H1 (cell line): ENCODE measurements around the gene RPL13A. TPM values are rescaled to one million over a fixed set of nuclear protein-coding genes. Genes with fewer than 3 reads are reported as not detected.
A peak's percentile ranks its signal among the peaks of the same experiment; 100 is the strongest.

Experiments used
- GABPA ChIP-seq: IDR thresholded peaks from 2 replicates; pipeline ENCODE4 v1.6.1; 2011; ENCODE audit warnings: mild to moderate bottlenecking, low read length, moderate library complexity, borderline replicate concordance; ENCODE audit not compliant: insufficient read depth
- POLR2AphosphoS5 ChIP-seq: IDR thresholded peaks from 2 replicates; pipeline ENCODE4 v1.6.1; 2011; ENCODE audit warnings: low read depth, low read length
- RFX5 ChIP-seq: IDR thresholded peaks from 2 replicates; pipeline ENCODE4 v1.6.1; 2011; ENCODE audit warnings: low read depth, low read length, improper control_type of control experiment, borderline replicate concordance
- SP1 ChIP-seq: IDR thresholded peaks from 2 replicates; pipeline ENCODE4 v1.6.1; 2011; ENCODE audit warnings: low read depth, low read length
- polyA plus RNA-seq, 7 experiments: library from polyadenylated mRNA; depleted of rRNA in 3 of 7; stranded (reverse) in 5 of 7; unstranded in 2 of 7; fragments of >200 nt in 5 of 7; fragments of 200-250 nt in 2 of 7; gene quantifications; 1 replicate in 5 of 7; 2 replicates in 1 of 7; 4 replicates in 1 of 7; pipeline versions ENCODE4 v1.2.1 to v1.2.3, GENCODE V29; 2011 to 2013; ENCODE audit warnings: missing spikeins in 2 of 7, mixed read lengths in 2 of 7
- total RNA-seq: library from RNA; stranded (reverse); fragmentation: NEBNext Ultra II Directional; extraction: Animal tissue kit (Norgen Biotek cat#: 25700); gene quantifications from 2 replicates; pipeline ENCODE4 v1.2.1, GENCODE V29; 2021
- TF ChIP-seq, protein P1 (sequence below): fragments of 300-600 bp; sonication (generic); IDR thresholded peaks from 2 replicates; pipeline ENCODE4 v1.7.1; 2012; ENCODE audit warnings: low read length, moderate library complexity, mild to moderate bottlenecking, inconsistent platforms; ENCODE audit not compliant: insufficient replicate concordance
- TF ChIP-seq, protein P2 (sequence below): IDR thresholded peaks from 2 replicates; pipeline ENCODE4 v1.6.1; 2012; ENCODE audit warnings: inconsistent platforms

RPL13A gene
- total and polyA plus RNA-seq, 2 of the 8 experiments (the other 6 are each of a cell fraction or from before 2014, with no cell fraction given) = 3,305 to 8,868 TPM

DNA sequence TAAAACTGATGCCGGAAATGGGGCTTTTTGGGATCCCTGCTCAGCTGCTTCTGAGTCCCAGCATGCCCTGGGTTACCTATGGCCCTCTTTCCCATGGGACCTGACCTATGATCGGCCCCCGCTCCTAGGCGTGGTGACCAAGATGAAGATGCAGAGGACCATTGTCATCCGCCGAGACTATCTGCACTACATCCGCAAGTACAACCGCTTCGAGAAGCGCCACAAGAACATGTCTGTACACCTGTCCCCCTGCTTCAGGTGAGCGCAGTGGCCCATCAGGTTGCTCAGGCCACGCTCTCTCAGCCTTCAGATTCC lies 10.3 kb downstream of the RPL13A start (continued):
- TF ChIP-seq, protein P1, sequence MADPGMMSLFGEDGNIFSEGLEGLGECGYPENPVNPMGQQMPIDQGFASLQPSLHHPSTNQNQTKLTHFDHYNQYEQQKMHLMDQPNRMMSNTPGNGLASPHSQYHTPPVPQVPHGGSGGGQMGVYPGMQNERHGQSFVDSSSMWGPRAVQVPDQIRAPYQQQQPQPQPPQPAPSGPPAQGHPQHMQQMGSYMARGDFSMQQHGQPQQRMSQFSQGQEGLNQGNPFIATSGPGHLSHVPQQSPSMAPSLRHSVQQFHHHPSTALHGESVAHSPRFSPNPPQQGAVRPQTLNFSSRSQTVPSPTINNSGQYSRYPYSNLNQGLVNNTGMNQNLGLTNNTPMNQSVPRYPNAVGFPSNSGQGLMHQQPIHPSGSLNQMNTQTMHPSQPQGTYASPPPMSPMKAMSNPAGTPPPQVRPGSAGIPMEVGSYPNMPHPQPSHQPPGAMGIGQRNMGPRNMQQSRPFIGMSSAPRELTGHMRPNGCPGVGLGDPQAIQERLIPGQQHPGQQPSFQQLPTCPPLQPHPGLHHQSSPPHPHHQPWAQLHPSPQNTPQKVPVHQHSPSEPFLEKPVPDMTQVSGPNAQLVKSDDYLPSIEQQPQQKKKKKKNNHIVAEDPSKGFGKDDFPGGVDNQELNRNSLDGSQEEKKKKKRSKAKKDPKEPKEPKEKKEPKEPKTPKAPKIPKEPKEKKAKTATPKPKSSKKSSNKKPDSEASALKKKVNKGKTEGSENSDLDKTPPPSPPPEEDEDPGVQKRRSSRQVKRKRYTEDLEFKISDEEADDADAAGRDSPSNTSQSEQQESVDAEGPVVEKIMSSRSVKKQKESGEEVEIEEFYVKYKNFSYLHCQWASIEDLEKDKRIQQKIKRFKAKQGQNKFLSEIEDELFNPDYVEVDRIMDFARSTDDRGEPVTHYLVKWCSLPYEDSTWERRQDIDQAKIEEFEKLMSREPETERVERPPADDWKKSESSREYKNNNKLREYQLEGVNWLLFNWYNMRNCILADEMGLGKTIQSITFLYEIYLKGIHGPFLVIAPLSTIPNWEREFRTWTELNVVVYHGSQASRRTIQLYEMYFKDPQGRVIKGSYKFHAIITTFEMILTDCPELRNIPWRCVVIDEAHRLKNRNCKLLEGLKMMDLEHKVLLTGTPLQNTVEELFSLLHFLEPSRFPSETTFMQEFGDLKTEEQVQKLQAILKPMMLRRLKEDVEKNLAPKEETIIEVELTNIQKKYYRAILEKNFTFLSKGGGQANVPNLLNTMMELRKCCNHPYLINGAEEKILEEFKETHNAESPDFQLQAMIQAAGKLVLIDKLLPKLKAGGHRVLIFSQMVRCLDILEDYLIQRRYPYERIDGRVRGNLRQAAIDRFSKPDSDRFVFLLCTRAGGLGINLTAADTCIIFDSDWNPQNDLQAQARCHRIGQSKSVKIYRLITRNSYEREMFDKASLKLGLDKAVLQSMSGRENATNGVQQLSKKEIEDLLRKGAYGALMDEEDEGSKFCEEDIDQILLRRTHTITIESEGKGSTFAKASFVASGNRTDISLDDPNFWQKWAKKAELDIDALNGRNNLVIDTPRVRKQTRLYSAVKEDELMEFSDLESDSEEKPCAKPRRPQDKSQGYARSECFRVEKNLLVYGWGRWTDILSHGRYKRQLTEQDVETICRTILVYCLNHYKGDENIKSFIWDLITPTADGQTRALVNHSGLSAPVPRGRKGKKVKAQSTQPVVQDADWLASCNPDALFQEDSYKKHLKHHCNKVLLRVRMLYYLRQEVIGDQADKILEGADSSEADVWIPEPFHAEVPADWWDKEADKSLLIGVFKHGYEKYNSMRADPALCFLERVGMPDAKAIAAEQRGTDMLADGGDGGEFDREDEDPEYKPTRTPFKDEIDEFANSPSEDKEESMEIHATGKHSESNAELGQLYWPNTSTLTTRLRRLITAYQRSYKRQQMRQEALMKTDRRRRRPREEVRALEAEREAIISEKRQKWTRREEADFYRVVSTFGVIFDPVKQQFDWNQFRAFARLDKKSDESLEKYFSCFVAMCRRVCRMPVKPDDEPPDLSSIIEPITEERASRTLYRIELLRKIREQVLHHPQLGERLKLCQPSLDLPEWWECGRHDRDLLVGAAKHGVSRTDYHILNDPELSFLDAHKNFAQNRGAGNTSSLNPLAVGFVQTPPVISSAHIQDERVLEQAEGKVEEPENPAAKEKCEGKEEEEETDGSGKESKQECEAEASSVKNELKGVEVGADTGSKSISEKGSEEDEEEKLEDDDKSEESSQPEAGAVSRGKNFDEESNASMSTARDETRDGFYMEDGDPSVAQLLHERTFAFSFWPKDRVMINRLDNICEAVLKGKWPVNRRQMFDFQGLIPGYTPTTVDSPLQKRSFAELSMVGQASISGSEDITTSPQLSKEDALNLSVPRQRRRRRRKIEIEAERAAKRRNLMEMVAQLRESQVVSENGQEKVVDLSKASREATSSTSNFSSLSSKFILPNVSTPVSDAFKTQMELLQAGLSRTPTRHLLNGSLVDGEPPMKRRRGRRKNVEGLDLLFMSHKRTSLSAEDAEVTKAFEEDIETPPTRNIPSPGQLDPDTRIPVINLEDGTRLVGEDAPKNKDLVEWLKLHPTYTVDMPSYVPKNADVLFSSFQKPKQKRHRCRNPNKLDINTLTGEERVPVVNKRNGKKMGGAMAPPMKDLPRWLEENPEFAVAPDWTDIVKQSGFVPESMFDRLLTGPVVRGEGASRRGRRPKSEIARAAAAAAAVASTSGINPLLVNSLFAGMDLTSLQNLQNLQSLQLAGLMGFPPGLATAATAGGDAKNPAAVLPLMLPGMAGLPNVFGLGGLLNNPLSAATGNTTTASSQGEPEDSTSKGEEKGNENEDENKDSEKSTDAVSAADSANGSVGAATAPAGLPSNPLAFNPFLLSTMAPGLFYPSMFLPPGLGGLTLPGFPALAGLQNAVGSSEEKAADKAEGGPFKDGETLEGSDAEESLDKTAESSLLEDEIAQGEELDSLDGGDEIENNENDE = no peak
- TF ChIP-seq SP1 (peak; percentile 62; the same call in 1 of the 2 replicates), POLR2AphosphoS5 (no peak; the same call in 1 of the 2 replicates), RFX5 (no peak), GABPA (no peak)
- TF ChIP-seq, protein P2, sequence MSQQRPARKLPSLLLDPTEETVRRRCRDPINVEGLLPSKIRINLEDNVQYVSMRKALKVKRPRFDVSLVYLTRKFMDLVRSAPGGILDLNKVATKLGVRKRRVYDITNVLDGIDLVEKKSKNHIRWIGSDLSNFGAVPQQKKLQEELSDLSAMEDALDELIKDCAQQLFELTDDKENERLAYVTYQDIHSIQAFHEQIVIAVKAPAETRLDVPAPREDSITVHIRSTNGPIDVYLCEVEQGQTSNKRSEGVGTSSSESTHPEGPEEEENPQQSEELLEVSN = no peak
